NCI-H2107 treated with DMSO at 0.1 percent for 48 hours (cell line): ENCODE results near the gene COL24A1.
"Not testable (repeated sequence)": the region's sequence is repeated elsewhere in the genome, so short reads cannot be mapped to it uniquely, and the experiment has no call there.

Experiments
- DNase-seq: peaks from one replicate; lab custom pipeline; 2025; ENCODE audit not compliant: unreplicated experiment; lab: John Stamatoyannopoulos, UW

The COL24A1 gene

GRCh38 chr1:85998105-85998855, 158.3 kb downstream of the COL24A1 start:
- DNase-seq: no peak

GRCh38 chr1:85992791-85993190, 163.8 kb downstream of the COL24A1 start:
- DNase-seq: no peak

GRCh38 chr1:85991261-85991660, 165.3 kb downstream of the COL24A1 start:
- no peak for DNase-seq

- no peak for DNase-seq
Observed at GRCh38 chr1:85984636-85985035, 171.9 kb downstream of the COL24A1 start.

GRCh38 chr1:85983316-85983715, 173.3 kb downstream of the COL24A1 start:
- no peak for DNase-seq

- DNase-seq: no peak
Observed at GRCh38 chr1:85976516-85977205, 179.9 kb downstream of the COL24A1 start.

- DNase-seq: no peak
Observed at GRCh38 chr1:85975912-85976371, 180.6 kb downstream of the COL24A1 start.

- no peak for DNase-seq
Observed at GRCh38 chr1:85962457-85962856, 194.1 kb downstream of the COL24A1 start.

- DNase-seq: no peak
Observed at GRCh38 chr1:85957760-85958159, 198.8 kb downstream of the COL24A1 start.

- not testable (repeated sequence) for DNase-seq
Observed at GRCh38 chr1:85955218-85955617, 201.4 kb downstream of the COL24A1 start.

GRCh38 chr1:85952460-85952859, 204.1 kb downstream of the COL24A1 start:
- DNase-seq: no peak

- DNase-seq: no peak
Observed at GRCh38 chr1:85947186-85947585, 209.4 kb downstream of the COL24A1 start.

- no peak for DNase-seq
Observed at GRCh38 chr1:85943945-85944344, 212.6 kb downstream of the COL24A1 start.

GRCh38 chr1:85943526-85943925, 213.0 kb downstream of the COL24A1 start:
- DNase-seq: no peak

GRCh38 chr1:85940656-85941306, 215.8 kb downstream of the COL24A1 start:
- no peak for DNase-seq

- no peak for DNase-seq
Observed at GRCh38 chr1:85938829-85939228, 217.7 kb downstream of the COL24A1 start.

GRCh38 chr1:85936470-85936869, 220.1 kb downstream of the COL24A1 start:
- DNase-seq: no peak

GRCh38 chr1:85936057-85936456, 220.5 kb downstream of the COL24A1 start:
- DNase-seq: no peak

GRCh38 chr1:85935234-85935633, 221.3 kb downstream of the COL24A1 start:
- no peak for DNase-seq

- no peak for DNase-seq
Observed at GRCh38 chr1:85934516-85934915, 222.1 kb downstream of the COL24A1 start.

- no peak for DNase-seq
Observed at GRCh38 chr1:85933961-85934360, 222.6 kb downstream of the COL24A1 start.

GRCh38 chr1:85911742-85912141, 244.8 kb downstream of the COL24A1 start:
- DNase-seq: no peak
